ENCODE measurements around the gene FBN2. TPM values are rescaled to one million over a fixed set of nuclear protein-coding genes. Genes with fewer than 3 reads are reported as not detected.

The FBN2 gene
- total and polyA plus RNA-seq, 9 of the 15 experiments (the other 6 are each of a cell fraction or from before 2014, with no cell fraction given) = 0.01 to 0.09 TPM; not detected in 7

- Histone ChIP-seq H3K9me1 (ENCODE audit: control insufficient read depth, insufficient read depth, low read length) (no peaks in the 10 kb centered on the region), H3K4me2 (ENCODE audit: insufficient read depth, low read length) (no peak overlapping the region), H2AFZ (ENCODE audit: low read depth, low read length) (no peak overlapping the region), H3K9me3 (replicated peaks; ENCODE audit: control insufficient read depth, insufficient read depth, low read depth, low read length) (no peaks in the 10 kb centered on the region), H3K36me3 (ENCODE audit: control insufficient read depth, insufficient read depth, low read length) (no peaks in the 10 kb centered on the region), H3K9ac (ENCODE audit: insufficient read depth in 1 of 2, low read depth in 2 of 2, low read length in 2 of 2) (no peak overlapping the region), H3K27me3 (ENCODE audit: control insufficient read depth in 2 of 2, insufficient read depth in 2 of 2, low read length in 2 of 2) (no peaks in the 10 kb centered on the region), H3K79me2 (ENCODE audit: control insufficient read depth, insufficient read depth, low read length) (no peaks in the 10 kb centered on the region), H3K27ac (ENCODE audit: extremely low read depth, low read depth, low read length) (no peak overlapping the region), H3K4me3 (no peak overlapping the region), H3K4me1 (replicated peaks in 1 of 2; ENCODE audit: control insufficient read depth in 2 of 2, insufficient read depth in 2 of 2, low read length in 2 of 2) (no peaks in the 10 kb centered on the region), H4K20me1 (replicated peaks; ENCODE audit: control insufficient read depth, insufficient read depth, low read length) (no peaks in the 10 kb centered on the region)
- WGBS (ENCODE audit: insufficient coverage, low coverage, missing lambda C conversion rate) = 0% methylated on average over 3 of the region's 3 CpGs
- no peak for DNase-seq (ENCODE audit: extremely low read depth in 1 of 4, low spot score in 3 of 4)
- no peak for FAIRE-seq
- no TSS peak for BruUV-seq (replicated peaks)
- no peak for TF ChIP-seq ZNF174 (CRISPR knock-in tag; IDR thresholded peaks at IDR 0.05)
- no peak for TF ChIP-seq SAP30 (IDR thresholded peaks at IDR 0.05; ENCODE audit: borderline replicate concordance, insufficient read depth, low read depth, low read length, poor library complexity, severe bottlenecking)
- TF ChIP-seq PHB (CRISPR knock-in tag; IDR thresholded peaks at IDR 0.05) = no peak
- TF ChIP-seq CTBP1 (IDR thresholded peaks at IDR 0.05; ENCODE audit: borderline replicate concordance) = no peak
- no peak for TF ChIP-seq CXXC5 (CRISPR knock-in tag; IDR thresholded peaks at IDR 0.05)
- TF ChIP-seq MYNN (IDR thresholded peaks at IDR 0.05) = no peak
- no peak for TF ChIP-seq MYNN (CRISPR knock-in tag; IDR thresholded peaks at IDR 0.05)
- no peak for TF ChIP-seq TAF9B (IDR thresholded peaks at IDR 0.05; ENCODE audit: partially characterized antibody)
- no peak for TF ChIP-seq BRCA1 (IDR thresholded peaks at IDR 0.05)
- TF ChIP-seq BRCA1 (CRISPR knock-in tag; IDR thresholded peaks at IDR 0.05) = no peak
- TF ChIP-seq ZBTB9 (CRISPR knock-in tag; IDR thresholded peaks at IDR 0.05) = no peak
- ChIA-PET CTCF (ENCODE audit: low intra/inter-chr PET ratio) (no interaction called here), POLR2A (no interaction called here)
- intact Hi-C loops (cut with micrococcal nuclease) (no loop called here), in situ Hi-C loops (cut with MboI) (no loop called here)
- ATAC-seq = no peak
These were observed 192.0 kb downstream of the FBN2 start for GRCh38 chr5:128346038-128346437.
